CD4-positive, alpha-beta memory T cell (primary cell): ENCODE measurements around the gene FAM149B1. TPM values are rescaled to one million over a fixed set of nuclear protein-coding genes. Genes with fewer than 3 reads are reported as not detected.
"Not testable (repeated sequence)": the region's sequence is repeated elsewhere in the genome, so short reads cannot be mapped to it uniquely, and the experiment has no call there.

Experiments
- CTCF ChIA-PET: fragments of 350-600 bp; sonication (Branson Sonifier 250); formaldehyde crosslinking; loops from one replicate; lab custom pipeline; 2021; ENCODE audit warnings: inconsistent platforms; ENCODE audit not compliant: partially characterized antibody; lab: Charles Lee
- POLR2A ChIA-PET: fragments of 350-600 bp; sonication (Branson Sonifier 250); formaldehyde crosslinking; loops from one replicate; lab custom pipeline; 2021; ENCODE audit not compliant: partially characterized antibody; lab: Charles Lee
- DNase-seq, 5 donors: peaks; one replicate each; pipeline versions ENCODE4 v3.0.0 to v3.0.0-alpha.2; 2020 to 2022; ENCODE audit warnings: mixed read lengths in 1 of 5
- H3K27ac ChIP-seq: one replicate; pipeline ENCODE4 v1.7.0; 2013; ENCODE audit warnings: low read depth, low read length
- H3K27me3 ChIP-seq: 2 replicates; pipeline ENCODE4 v1.7.0; 2013; ENCODE audit warnings: mild to moderate bottlenecking, low read length, moderate library complexity; ENCODE audit not compliant: insufficient read depth
- H3K36me3 ChIP-seq: 2 replicates; pipeline ENCODE4 v1.7.0; 2013; ENCODE audit warnings: mild to moderate bottlenecking, low read length, moderate library complexity; ENCODE audit not compliant: insufficient read depth
- H3K4me1 ChIP-seq: 2 replicates; pipeline ENCODE4 v1.7.0; 2013; ENCODE audit warnings: mild to moderate bottlenecking, low read length, moderate library complexity; ENCODE audit not compliant: insufficient read depth
- H3K4me3 ChIP-seq, 2 donors: one replicate each; pipeline ENCODE4 v1.7.0; 2013; ENCODE audit warnings: low read length in 2 of 2, mild to moderate bottlenecking in 1 of 2
- H3K9me3 ChIP-seq, 2 donors: one replicate each; pipeline ENCODE4 v1.7.0; 2013; ENCODE audit warnings: low read length in 2 of 2, control low read depth in 1 of 2; ENCODE audit not compliant: control insufficient read depth in 1 of 2
- H3K27ac Mint-ChIP-seq, 7 donors: one replicate each; pipeline ENCODE4 v1.8.0; 2020 to 2021; ENCODE audit warnings: mixed read lengths in 7 of 7, mild to moderate bottlenecking in 6 of 7, inconsistent platforms in 3 of 7, moderate library complexity in 3 of 7
- H3K27me3 Mint-ChIP-seq, 2 donors: one replicate each; pipeline ENCODE4 v1.8.0; 2020 to 2021; ENCODE audit warnings: mixed read lengths in 2 of 2
- H3K36me3 Mint-ChIP-seq, 2 donors: one replicate each; pipeline ENCODE4 v1.8.0; 2020 to 2021; ENCODE audit warnings: mixed read lengths in 2 of 2, inconsistent platforms in 1 of 2, mild to moderate bottlenecking in 1 of 2
- H3K4me1 Mint-ChIP-seq, 4 donors: one replicate each; pipeline ENCODE4 v1.8.0; 2020 to 2021; ENCODE audit warnings: mixed read lengths in 4 of 4, mild to moderate bottlenecking in 1 of 4
- H3K4me3 Mint-ChIP-seq, 8 donors: one replicate each; pipeline ENCODE4 v1.8.0; 2020 to 2021; ENCODE audit warnings: mixed read lengths in 8 of 8, mild to moderate bottlenecking in 7 of 8, moderate library complexity in 6 of 8, inconsistent platforms in 3 of 8
- H3K9me3 Mint-ChIP-seq, 8 donors: one replicate each; pipeline ENCODE4 v1.8.0; 2020 to 2021; ENCODE audit warnings: mixed read lengths in 8 of 8, mild to moderate bottlenecking in 5 of 8, inconsistent platforms in 3 of 8, moderate library complexity in 1 of 8
- intact Hi-C: fragments of 100-400 bp; cut with micrococcal nuclease; formaldehyde crosslinking; loops from one replicate; pipeline ENCODE4 v1.15.1; 2023
- polyA plus RNA-seq, 2 donors: library from polyadenylated mRNA; unstranded; fragments of 300-500 nt; fragmentation: Illumina TruSeq; gene quantifications; one replicate each; pipeline ENCODE4 v1.2.3, GENCODE V29; 2021
- total RNA-seq, 2 experiments: library from RNA; stranded (reverse); gene quantifications; one replicate each; pipeline ENCODE4 v1.2.3, GENCODE V29; 2021

FAM149B1 gene
- total and polyA plus RNA-seq, 4 experiments from 2014 or later, result 3.9 to 20.5 (median 11.5) TPM

GRCh38 chr10:73248259-73248724 lies 80.4 kb downstream of the FAM149B1 start:
- no peaks in the 10 kb centered on the region for H3K9me3 ChIP-seq
- CTCF ChIA-PET, result interaction anchor here (1.7 kb wide), 1 partner anchor 246 kb away, joined by 4 read pairs; no protein-coding TSS in a partner anchor
- H3K9me3 Mint-ChIP-seq, result no peaks in the 10 kb centered on the region
- peak overlapping the region in 1 of 2 donors; percentile 87 for H3K4me3 ChIP-seq
- H3K36me3 Mint-ChIP-seq, result peaks cover 18 to 68% of the 10 kb centered on the region in 2 donors
- peaks cover 41 to 83% (median 66%) of the 10 kb centered on the region in 4 donors for H3K4me1 Mint-ChIP-seq
- intact Hi-C loops, result loop anchor here (5.0 kb wide), 1 partner anchor 1579 kb away; the partner anchor contains the start of gene KAT6B
- H3K27me3 ChIP-seq, result no peaks in the 10 kb centered on the region
- peak overlapping the region; percentile 31 to 99 (median 97) for H3K4me3 Mint-ChIP-seq
- peak overlapping the region; percentile 70 to 99 (median 96) for H3K27ac Mint-ChIP-seq
- DNase-seq, result no peak
- peak overlapping the region; percentile 82 for H3K27ac ChIP-seq
- H3K4me1 ChIP-seq, result peaks cover 55% of the 10 kb centered on the region
- POLR2A ChIA-PET, result interaction anchor here (1.4 to 2.8 kb wide), 7 partner anchors 11 to 247 kb away, joined by 3 to 15 read pairs (median 13); partner anchors contain the start of genes ANXA7, CFAP70, P4HA1 and PPP3CB
- peaks cover 13% of the 10 kb centered on the region for H3K36me3 ChIP-seq
- no peaks in the 10 kb centered on the region for H3K27me3 Mint-ChIP-seq

- peaks cover 37% of the 10 kb centered on the region for H3K4me1 ChIP-seq
- CTCF ChIA-PET, result interaction anchor here (1.0 to 1.2 kb wide), 3 partner anchors 12 to 156 kb away, joined by 3 to 4 read pairs (median 3); no protein-coding TSS in a partner anchor
- DNase-seq, result no peak
- H3K36me3 ChIP-seq, result no peaks in the 10 kb centered on the region
- no peaks in the 10 kb centered on the region for H3K9me3 Mint-ChIP-seq
- no peaks in the 10 kb centered on the region for H3K9me3 ChIP-seq
- peak overlapping the region; percentile 49 to 99 for H3K4me3 ChIP-seq
- POLR2A ChIA-PET, result interaction anchor here (0.7 to 2.6 kb wide), 7 partner anchors 10 to 899 kb away, joined by 3 to 12 read pairs (median 4); partner anchors contain the start of genes AP3M1, CFAP70, P4HA1 and PPP3CB
- H3K27me3 Mint-ChIP-seq, result no peaks in the 10 kb centered on the region
- no peaks in the 10 kb centered on the region for H3K27me3 ChIP-seq
- H3K27ac Mint-ChIP-seq, result peak overlapping the region; percentile 94 to 99 (median 97)
- peak overlapping the region; percentile 95 to 100 (median 98) for H3K4me3 Mint-ChIP-seq
- H3K36me3 Mint-ChIP-seq, result peaks cover 9 to 39% of the 10 kb centered on the region in 2 donors
- peak overlapping the region; percentile 82 for H3K27ac ChIP-seq
- intact Hi-C loops, result loop anchor here (2.0 to 10.0 kb wide), 5 partner anchors 107 to 897 kb away; partner anchors contain the start of genes CFAP70, DNAJB12, MCU and P4HA1
- peaks cover 26 to 54% (median 41%) of the 10 kb centered on the region in 4 donors for H3K4me1 Mint-ChIP-seq
Measured at GRCh38 chr10:73251683-73252444, 83.9 kb downstream of the FAM149B1 start.

GRCh38 chr10:73252445-73253224 lies 84.7 kb downstream of the FAM149B1 start, which contains the start of gene MRPS16:
TSS of gene MRPS16 (minus strand) at chr10:73252644. CDS start at chr10:73252482, 162 bp downstream.
- intact Hi-C loops, result loop anchor here (2.0 to 10.0 kb wide), 5 partner anchors 106 to 898 kb away; partner anchors contain the start of genes CFAP70, DNAJB12, MCU and P4HA1
- peak within 1 kb of the TSS; percentile 49 to 99 for H3K4me3 ChIP-seq
- peak; percentile 92 to 97 (median 94) for DNase-seq
- H3K27me3 ChIP-seq, result no peaks in the 10 kb centered on the region
- H3K4me1 Mint-ChIP-seq, result peaks cover 22 to 46% (median 34%) of the 10 kb centered on the region in 4 donors
- H3K36me3 ChIP-seq, result no peaks in the 10 kb centered on the region
- H3K4me3 Mint-ChIP-seq, result peak within 1 kb of the TSS; percentile 95 to 100 (median 98)
- no peaks in the 10 kb centered on the region for H3K27me3 Mint-ChIP-seq
- peak within 1 kb of the TSS; percentile 82 for H3K27ac ChIP-seq
- ChIA-PET CTCF (interaction anchor here (1.0 to 1.5 kb wide), 3 partner anchors 11 to 157 kb away, joined by 3 to 4 read pairs (median 4); no protein-coding TSS in a partner anchor), POLR2A (interaction anchor here (0.7 to 2.6 kb wide), 10 partner anchors 11 to 898 kb away, joined by 3 to 12 read pairs (median 4); partner anchors contain the start of genes AP3M1, CFAP70, P4HA1 and PPP3CB)
- peaks cover 9 to 33% of the 10 kb centered on the region in 2 donors for H3K36me3 Mint-ChIP-seq
- H3K27ac Mint-ChIP-seq, result peak within 1 kb of the TSS; percentile 94 to 99 (median 97)
- H3K4me1 ChIP-seq, result peaks cover 33% of the 10 kb centered on the region
- no peaks in the 10 kb centered on the region for H3K9me3 Mint-ChIP-seq
- no peaks in the 10 kb centered on the region for H3K9me3 ChIP-seq

GRCh38 chr10:73253225-73253555 lies 85.3 kb downstream of the FAM149B1 start:
- peak in 1 of 5 donors; percentile 16 for DNase-seq
- Mint-ChIP-seq H3K27me3 (no peaks in the 10 kb centered on the region), H3K27ac (peak overlapping the region; percentile 94 to 99 (median 97)), H3K36me3 (peaks cover 9 to 31% of the 10 kb centered on the region in 2 donors), H3K4me1 (peaks cover 18 to 40% (median 31%) of the 10 kb centered on the region in 4 donors), H3K9me3 (peaks cover 0 to 2% (median 0%) of the 10 kb centered on the region in 8 donors), H3K4me3 (peak overlapping the region; percentile 95 to 100 (median 98))
- peaks cover 27% of the 10 kb centered on the region for H3K4me1 ChIP-seq
- H3K4me3 ChIP-seq, result peak overlapping the region; percentile 49 to 99
- H3K9me3 ChIP-seq, result no peaks in the 10 kb centered on the region
- no peaks in the 10 kb centered on the region for H3K36me3 ChIP-seq
- intact Hi-C loops, result loop anchor here (2.0 to 10.0 kb wide), 5 partner anchors 106 to 898 kb away; partner anchors contain the start of genes CFAP70, DNAJB12, MCU and P4HA1
- H3K27me3 ChIP-seq, result no peaks in the 10 kb centered on the region
- peak overlapping the region; percentile 82 for H3K27ac ChIP-seq
- CTCF ChIA-PET, result interaction anchor here (0.7 to 1.5 kb wide), 2 partner anchors 11 to 94 kb away, joined by 3 to 4 read pairs; no protein-coding TSS in a partner anchor
- POLR2A ChIA-PET, result interaction anchor here (1.1 to 2.6 kb wide), 8 partner anchors 12 to 897 kb away, joined by 3 to 12 read pairs (median 3); partner anchors contain the start of genes AP3M1, CFAP70 and P4HA1

GRCh38 chr10:73258612-73259011 lies 90.7 kb downstream of the FAM149B1 start:
- H3K36me3 ChIP-seq, H3K27ac Mint-ChIP-seq, H3K27ac ChIP-seq, DNase-seq, H3K4me3 ChIP-seq, H3K9me3 ChIP-seq, H3K27me3 ChIP-seq, H3K4me1 Mint-ChIP-seq, H3K27me3 Mint-ChIP-seq, CTCF ChIA-PET, H3K4me3 Mint-ChIP-seq, H3K4me1 ChIP-seq, H3K36me3 Mint-ChIP-seq: not testable (repeated sequence)
- intact Hi-C loops, result loop anchor here (10.0 kb wide), 1 partner anchor 904 kb away; the partner anchor contains the start of gene DNAJB12
- peaks cover 0 to 12% (median 7%) of the 10 kb centered on the region in 8 donors for H3K9me3 Mint-ChIP-seq
- POLR2A ChIA-PET, result interaction anchor here (1.0 kb wide), 1 partner anchor 11 kb away, joined by 3 read pairs; the partner anchor contains the start of gene DNAJC9

GRCh38 chr10:73261362-73261995 lies 93.6 kb downstream of the FAM149B1 start:
- peaks cover 0 to 12% (median 7%) of the 10 kb centered on the region in 8 donors for H3K9me3 Mint-ChIP-seq
- H3K4me3 Mint-ChIP-seq, result no peak overlapping the region
- H3K4me1 Mint-ChIP-seq, result peaks cover 0 to 3% (median 0%) of the 10 kb centered on the region in 4 donors
- no peaks in the 10 kb centered on the region for H3K27me3 Mint-ChIP-seq
- H3K4me1 ChIP-seq, result no peaks in the 10 kb centered on the region
- no peak overlapping the region for H3K27ac ChIP-seq
- H3K36me3 ChIP-seq, result no peaks in the 10 kb centered on the region
- DNase-seq, result no peak
- intact Hi-C loops, result no loop called here
- H3K36me3 Mint-ChIP-seq, result no peaks in the 10 kb centered on the region
- H3K27me3 ChIP-seq, result no peaks in the 10 kb centered on the region
- ChIA-PET POLR2A (no interaction called here), CTCF (interaction anchor here (0.6 kb wide), 1 partner anchor 1460 kb away, joined by 4 read pairs; no protein-coding TSS in a partner anchor)
- H3K4me3 ChIP-seq, result no peak overlapping the region
- H3K27ac Mint-ChIP-seq, result no peak overlapping the region
- no peaks in the 10 kb centered on the region for H3K9me3 ChIP-seq
